ENCODE measurements around the gene VKORC1.
"Not testable (repeated sequence)": the region's sequence is repeated elsewhere in the genome, so short reads cannot be mapped to it uniquely, and the experiment has no call there.

The VKORC1 gene

DNA sequence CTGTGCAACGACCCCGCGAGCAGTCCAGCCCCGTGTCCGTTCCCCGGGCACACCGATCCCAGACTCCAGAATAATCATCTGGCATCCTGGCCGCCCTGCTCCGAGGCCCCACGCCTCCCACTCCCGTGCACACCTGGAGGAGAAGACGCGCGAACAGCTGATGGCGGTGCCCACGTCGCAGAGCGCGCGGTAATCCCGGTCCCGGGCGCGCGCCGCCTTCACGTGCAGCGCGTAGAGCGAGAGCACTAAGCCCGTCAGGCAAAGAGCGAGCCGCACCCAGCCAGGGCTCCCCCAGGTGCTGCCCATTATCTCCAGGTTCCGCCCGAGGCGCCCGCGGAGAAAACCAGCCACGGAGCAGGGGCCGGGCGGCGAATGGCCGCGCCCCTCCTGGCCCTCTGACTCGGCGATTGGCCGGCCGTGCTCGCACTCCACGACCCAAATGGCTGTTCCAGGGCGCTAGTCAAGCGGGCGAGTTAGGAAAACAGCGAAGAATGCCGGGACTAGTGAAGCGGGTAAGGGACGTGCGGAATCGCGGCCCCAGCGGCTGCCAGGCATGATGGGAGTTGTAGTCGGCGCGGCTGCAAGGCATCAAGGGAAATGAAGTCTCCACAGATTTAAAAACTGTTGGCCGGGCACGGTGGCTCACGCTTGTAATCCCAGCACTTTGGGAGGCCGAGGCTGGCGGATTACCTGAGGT is at the start of gene VKORC1:
Gene VKORC1 (minus strand): TSS at position 374 of the 697 bp plus-strand sequence. CDS start 68 bp downstream, at position 306.
- DNase-seq: peak; percentile 99

DNA sequence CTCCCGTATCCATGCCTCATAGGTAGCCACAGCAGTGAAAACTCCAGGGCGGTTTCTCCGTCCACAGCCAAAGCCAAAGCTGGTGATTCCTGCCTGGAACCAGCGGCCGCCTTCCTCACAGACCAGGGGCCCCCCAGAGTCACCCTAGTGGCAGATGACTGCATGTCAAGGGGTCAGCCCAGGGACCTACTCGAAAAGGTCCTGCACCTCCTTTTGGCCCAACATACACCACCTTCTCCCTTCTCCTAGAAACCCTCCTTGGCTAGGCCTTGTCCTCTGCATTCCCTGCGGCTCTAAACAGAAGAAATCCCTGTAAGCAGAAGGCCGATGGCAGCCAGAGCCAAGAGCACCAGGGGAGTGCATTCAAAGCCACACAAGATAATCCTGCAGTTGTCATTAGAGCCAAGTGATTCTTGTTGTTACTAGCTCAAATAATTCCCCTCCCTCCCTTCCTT is 49.1 kb upstream of the VKORC1 start:
- DNase-seq: no peak

DNA sequence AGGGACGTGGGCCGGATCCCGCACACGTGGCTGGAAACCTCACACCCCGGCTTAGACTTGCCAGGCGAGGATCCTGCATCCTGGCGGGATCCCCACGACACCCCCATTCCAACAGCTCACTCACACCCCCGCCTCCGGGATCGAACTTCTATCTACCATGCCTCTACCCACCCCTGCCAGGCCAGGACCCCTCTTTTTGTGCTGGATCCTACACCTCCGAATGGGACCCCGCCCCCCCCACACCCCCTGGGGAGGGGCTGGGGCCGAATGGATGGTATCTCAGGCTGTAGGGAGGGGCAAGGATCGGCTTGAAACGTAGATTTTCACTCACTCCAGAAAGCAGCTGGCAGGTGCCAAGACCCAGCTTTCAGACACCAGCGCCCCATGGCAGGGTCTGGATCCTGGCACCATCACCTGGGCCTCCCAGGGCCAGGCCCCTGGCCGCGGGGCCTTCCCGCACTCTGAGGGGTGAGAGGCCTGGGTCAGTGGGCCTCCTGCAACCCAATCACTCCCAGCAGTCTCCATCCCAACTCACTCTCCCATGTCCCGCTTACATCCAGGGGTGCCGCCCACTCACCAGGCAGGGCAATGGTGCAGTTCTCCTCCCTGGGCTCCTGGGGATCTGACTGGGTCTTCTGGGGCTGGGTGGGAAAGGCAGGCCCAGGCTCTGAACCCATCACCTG is 48.6 kb upstream of the VKORC1 start:
- no peak for DNase-seq

DNA sequence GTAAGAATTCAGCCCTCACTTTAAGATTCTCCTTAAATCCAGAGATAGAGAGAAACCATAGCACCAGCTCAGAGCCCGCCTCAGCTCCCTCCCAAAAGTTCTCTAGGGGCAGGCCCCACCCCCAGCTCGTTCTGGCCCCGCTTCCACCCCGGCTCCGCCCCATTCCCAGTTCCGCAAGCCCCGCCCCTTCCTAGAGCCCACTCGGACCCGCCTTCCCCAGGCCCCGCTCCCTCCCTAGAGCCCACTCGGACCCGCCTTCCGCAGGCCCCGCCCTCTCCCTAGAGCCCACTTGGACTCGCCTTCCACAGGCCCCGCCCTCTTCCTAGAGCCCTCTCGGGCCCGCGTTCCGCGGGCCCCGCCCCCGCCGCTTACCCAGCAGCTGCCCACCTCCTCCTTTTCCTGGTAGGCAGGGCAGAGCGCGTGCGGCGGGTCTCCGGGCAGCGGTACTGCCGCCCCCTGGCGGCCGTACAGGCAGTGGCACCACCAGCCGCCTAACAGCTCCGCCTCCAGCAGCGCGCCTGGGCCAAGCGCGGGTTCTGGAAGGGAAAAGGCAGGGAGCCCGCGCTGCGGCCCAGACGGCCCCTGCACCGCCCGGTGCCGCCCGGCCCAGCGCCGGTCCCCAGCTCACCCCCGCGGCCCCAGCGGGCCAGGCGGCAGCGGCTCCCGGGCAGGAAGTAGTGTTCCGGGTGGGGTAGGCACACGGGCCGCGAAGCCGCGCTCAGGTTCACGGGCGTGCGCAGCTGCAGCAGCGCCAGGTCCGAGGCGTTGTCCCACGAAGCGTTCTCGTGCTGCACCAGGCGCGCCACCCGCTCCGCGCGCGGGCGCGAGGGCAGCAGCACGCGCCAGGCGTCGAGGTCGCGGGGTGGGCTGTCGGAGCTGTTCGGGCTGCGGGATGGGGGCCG is 47.8 kb upstream of the VKORC1 start:
- DNase-seq: peak; percentile 100

DNA sequence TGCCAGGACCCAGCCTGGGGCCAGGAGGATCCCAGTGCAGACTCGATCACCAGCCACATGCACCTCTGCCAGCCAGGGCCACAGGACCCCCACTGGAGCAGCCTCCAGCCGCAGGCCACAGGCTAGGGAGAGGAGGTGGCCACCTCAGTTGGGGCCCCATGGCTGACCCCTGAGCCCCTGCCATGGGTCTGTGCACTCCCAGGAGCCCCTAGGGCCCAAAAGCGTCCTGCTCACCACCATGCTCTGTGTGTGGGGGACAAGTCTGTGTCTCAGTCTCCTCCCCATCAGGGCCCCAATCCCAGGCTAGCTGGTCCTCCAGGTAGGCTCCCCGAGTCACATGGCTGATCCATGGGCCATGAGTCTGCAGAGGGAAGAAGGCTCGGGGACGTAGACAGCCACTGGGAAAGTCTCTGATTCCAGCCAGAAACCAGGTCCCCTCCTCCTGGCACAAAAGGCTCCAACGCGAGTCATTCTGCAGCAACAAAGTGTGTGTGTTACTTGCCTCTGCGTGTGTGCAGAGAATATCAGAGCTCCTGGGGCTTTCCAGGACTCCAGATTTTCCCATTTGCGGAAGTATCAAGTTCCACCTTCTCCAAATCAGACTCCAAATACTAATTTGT is 47.0 kb upstream of the VKORC1 start:
- DNase-seq: peak; percentile 58

DNA sequence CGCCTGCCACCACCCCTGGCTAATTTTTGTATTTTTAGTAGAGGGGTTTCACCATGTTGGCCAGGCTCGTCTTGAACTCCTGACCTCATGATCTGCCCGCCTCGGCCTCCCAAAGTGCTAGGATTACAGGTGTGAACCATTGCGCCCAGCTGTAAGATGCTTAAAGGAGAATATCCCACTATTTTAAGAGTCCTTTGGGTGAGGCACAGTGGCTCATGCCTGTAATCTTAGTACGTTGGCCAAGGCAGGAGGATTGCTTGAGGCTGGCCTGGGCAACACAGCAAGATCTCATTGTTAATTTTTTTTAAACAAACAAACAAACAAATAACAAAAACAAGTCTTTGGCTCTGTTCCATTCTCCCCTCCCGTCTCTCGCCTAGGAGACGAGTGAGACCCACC is 46.5 kb upstream of the VKORC1 start:
- DNase-seq: not testable (repeated sequence)

DNA sequence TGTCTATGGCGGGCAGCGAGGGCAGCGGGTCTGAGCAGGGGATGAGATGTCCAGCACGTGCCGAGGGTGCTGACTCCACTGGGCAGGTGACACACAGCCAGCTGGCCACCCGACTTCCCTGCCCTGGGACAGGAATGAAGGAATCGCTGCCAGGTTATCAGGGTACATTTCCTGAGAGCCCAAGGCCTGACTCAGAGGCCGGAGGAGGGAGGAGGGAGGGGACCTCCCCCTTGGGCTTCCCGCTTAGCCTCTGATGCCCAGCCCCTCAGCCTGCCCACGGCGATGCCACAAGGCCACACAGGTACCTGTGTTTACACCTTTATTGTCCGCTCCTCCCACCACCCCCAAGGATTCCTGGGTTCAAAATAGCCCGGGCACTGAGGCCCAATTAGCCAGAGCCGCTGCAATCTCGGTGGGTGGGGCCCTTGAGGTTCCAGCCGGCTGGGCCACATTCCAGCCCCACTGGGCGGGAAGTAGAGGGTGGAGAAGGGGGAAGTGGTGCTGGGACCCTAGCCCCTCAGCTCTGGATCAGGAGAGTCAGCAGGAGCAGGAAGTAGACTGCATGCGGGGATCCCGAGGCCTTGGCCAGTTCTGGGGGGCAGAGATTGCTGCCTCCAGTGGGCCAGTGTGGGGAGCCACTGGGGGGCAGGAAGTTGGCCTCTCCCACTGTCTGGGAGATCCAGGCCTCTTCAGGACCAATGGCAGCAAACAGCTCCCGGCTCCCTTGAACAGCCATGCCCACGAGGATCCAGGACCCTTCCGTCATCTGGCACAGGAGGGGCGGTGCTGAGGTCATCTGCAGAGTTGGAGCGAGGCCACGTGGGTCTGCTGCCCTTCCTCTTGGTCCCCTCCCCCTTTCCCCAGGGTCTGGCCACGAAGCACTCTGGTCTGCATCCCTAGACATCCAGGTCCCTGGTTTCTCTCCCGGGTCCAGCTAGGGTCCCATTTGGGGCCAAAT is 44.3 kb upstream of the VKORC1 start:
- DNase-seq: no peak

DNA sequence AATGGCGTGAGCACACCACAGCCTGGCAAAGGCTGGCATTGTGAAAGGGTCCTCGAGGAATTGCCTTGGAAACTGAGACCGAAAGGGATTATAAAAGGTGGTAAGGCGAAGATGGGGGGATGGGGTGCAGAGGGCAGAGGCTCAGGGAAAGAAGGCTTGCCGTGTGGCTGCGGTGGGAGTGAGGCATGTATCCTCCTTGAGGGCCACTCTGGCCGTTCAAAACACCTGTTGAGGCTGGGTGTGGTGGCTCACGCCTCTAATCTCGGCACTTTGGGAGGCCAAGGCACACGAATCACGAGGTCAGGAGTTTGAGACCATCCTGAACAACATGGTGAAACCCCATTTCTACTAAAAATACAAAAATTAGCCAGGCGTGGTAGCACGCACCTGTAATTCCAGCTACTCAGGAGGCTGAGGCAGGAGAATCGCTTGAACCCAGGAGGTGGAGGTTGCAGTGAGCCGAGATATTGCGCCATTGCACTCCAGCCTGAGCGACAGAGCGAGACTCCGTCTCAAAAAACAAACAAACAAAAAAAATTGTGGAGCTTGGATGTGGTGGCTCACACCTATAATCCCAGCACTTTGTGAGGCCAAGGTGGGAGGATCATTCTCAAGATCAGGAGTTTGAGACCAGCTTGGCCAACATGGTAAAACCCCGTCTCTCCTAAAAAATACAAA is 42.4 kb upstream of the VKORC1 start:
- DNase-seq: not testable (repeated sequence)

DNA sequence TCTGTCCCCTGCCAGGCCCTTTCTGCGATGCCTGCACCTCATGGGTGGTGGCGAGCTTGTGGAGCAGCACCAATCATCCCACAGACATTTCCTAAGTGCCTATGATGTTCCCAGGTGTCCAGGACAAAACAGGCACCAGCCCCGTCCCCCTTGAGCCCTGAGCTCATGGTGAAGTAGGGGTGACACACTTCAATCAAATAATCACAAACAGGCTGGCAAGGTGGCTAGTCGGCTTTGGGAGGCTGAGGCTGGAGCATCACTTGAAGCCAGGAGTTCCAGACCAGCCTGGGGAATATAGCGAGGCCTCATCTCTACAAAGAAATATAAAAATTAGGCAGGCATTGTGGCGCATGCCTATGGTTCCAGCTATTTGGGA is 41.7 kb upstream of the VKORC1 start:
- no peak for DNase-seq

DNA sequence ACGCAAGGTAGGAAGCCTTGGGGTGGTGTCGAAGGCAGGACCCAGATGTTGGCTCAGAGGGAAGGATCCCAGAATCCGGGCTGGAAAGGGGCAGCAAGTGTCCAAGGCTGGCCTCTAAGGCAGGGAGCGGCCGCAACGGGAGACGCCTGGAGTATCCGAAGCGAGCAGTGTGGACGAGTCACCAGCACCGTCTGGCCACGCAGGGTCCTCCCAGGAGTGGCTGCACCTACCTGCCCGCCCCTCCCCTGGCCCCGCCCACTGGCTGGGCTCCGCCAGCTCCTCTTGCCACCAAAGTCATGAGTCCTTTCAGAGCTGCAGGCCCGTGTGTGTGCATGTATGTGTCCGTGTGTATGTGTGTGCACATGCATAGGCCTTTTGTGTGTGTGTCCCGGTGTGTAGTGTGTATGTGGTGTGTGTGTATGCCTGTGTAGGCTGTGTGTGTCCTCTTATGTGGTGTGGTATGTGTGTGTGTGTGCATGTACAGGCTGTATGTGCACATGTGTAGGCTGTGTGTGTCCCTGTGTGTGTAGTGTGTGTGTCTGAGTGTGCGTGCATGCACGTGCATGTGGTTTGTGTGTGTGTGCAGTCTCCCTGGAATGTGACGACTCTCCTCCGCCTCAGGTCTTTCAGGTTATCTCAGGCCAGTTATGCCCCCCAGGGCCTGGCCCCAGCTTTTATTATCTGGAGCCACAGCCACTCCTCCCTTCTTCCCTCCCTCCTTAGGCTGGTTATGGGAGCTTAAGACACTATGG is 41.1 kb upstream of the VKORC1 start, which contains the start of gene PRSS8:
Gene PRSS8 (minus strand): TSS at position 193 of the 752 bp plus-strand sequence. CDS start 229 bp downstream, outside the sequence.
- DNase-seq: peak; percentile 32

DNA sequence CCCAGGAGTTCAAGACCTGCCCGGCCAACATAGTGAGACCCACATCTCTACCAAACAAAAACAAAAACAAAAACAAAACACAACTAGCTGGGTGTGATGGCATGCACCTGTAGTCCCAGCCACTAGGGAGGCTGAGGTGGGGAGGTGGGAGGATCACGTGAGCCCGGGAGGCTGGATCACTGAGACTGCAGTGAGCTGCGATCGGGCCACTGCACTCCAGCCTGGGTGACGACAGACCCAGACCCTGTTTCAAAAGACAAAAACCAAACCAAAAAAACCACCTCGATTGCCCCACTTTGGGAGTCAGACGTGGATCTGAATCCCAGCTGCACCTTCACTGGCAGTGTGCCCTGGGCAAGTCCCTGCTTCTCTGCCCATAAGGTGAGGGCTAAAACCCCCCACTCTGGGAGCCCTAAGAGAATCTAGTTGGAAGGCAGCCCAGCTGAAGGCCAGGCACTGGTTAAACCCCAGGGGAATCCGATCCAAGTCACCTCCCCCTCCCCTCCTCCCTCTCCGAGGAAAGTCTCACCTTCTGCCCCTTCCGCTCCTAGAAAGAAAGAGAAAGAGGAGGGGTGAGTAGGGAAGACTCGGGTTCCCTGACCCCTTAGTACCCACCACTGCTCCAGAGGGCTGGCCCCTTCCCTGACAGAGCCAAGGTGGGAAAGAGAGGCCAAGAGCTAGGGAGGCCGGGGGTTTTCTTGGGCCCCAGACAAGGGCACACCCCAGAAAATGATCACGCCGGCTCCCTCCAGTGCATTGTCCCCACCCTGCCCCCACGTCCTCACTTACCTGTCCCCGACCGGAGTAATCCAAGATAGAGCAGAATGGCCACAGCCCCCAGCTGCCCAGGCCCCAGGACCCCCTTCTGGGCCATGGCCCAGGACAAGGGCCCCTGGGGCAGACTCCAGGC is 40.3 kb upstream of the VKORC1 start:
- no peak for DNase-seq

DNA sequence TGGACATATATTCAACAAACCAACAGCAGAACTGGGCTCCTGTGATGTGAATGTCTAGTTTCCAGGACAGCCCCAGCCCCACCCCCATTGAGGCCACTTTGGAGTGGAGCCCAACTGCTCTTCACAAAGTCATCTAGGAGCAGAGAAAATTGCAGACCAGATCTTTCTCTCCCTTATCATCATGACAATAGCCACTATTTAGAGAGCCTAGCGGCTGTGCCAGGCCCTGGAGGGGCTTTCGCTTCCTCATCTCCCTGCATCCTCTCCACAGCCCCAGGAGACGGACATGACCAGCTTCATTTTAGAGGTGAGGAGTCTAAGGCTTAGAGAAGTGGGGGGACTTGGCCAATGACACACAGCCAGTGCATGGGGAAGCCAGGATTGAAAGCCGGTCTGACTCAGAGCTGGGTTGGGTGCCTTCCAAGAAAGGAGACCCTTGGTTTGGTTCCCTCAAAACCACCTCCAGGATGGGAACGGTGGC is 39.5 kb upstream of the VKORC1 start:
- no peak for DNase-seq

DNA sequence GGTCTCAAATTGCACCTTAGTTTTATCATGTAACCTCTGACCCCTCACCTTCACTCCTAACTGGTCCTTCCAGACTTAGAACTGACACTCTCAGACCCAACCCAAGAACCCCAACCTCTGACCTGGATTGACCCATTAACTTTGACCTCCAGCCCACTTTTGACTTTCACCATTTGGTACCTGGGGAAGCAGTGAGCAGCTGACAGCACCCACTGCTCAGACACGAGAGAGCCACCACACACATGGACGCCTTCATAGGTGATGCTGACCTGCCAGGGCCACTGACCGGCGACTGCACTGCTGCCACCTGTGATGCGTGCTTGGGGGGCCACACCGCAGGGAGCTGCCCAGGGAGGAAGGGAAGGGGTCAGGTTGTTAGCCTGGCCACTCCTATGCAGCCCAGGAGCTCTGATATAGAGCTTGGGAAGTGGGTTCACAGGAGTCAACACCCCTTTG is 38.5 kb upstream of the VKORC1 start:
- DNase-seq: no peak

DNA sequence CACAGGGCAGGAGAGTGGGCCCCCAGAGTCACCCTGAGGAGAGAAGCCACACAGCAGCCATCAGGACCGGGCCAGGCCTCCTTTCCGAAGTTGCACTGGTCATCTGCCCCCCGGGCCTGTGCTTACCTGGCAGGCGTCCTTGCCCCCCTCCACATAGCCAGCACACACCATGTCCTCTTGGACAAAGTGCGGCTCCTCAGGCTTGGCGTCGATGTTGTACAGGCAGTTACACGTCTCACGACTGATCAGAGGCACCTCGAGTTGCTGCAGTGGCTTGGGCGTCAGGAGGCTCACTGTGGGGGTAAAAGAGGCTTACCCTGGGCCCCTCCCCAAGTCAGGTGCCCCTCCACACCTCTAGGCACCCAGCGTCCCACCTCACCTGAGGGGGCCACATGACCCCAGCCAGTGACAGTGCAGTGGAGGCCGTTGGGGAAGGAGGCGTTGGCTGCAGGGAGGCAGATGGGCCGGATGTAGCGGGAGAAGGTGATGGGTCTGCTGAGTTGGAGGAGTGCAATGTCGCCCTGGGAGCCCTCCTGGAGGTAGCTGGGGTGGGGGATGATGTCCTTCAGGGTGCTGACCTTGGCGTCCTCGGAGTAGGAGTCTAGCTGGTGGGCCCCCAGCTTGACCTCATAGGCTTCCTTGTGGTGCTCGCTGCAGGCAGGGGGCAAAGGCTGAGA is 37.8 kb upstream of the VKORC1 start:
- no peak for DNase-seq

DNA sequence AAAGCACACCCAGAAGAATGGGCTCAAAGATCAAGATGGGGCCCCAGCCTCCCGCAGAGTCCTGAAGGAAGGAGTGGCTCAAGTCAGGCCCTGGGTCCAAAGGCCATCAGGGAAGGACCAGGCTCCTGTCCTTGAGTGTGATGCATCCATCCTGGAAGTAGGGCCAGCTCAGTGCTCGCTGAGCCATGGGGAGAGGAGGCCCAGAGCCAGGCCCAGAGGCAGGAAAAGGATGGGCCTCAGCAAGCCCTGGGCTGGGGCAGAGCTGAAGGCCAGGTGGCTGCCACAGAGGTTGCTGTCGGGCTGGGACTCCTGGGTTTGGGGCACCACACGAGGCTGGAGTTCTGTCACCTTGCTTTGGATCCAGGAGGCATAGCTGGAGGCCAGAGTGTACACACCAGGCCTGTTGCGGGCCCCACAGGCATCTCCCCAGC is 37.3 kb upstream of the VKORC1 start:
- DNase-seq: no peak

DNA sequence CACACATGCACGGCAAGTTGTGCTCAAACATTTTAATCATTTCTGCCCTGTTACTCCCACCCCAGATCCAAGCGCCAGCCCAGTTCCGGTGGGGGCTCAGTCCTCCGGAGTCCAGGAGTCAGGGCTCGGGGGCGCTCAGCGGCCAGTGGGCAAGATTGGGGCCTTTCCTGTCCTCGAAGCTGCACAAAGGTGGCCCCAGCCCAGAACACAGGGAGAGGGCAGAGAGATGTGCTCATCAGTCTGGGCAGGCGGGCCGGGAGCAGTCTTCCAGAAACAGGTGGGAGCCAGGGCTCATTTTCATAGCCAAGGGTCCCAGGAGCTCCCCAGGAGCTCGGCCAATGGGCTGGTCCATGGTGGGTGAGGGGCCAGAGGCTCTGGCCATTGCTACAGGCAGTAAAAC is 36.8 kb upstream of the VKORC1 start:
- DNase-seq: no peak

DNA sequence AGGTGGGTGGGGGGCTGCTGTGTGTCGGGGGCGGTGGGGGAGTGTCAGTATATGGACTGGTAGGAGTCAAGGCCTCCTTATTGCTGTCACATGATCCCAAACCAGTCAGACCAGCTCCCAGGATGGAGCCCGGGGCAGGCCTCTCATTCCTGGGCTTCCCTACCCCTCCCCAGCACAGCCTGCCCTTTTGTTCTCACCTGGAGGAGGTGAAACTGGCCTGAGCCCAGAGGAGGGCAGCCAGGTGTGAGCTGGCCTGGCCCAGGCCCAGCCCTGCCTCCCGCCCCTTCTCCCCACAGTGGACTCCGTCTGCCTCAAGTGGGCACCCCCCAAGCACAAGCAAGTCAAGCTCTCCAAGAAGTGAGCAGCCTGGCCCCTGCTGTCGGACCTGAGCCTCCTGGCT is 36.3 kb upstream of the VKORC1 start:
- DNase-seq: no peak

DNA sequence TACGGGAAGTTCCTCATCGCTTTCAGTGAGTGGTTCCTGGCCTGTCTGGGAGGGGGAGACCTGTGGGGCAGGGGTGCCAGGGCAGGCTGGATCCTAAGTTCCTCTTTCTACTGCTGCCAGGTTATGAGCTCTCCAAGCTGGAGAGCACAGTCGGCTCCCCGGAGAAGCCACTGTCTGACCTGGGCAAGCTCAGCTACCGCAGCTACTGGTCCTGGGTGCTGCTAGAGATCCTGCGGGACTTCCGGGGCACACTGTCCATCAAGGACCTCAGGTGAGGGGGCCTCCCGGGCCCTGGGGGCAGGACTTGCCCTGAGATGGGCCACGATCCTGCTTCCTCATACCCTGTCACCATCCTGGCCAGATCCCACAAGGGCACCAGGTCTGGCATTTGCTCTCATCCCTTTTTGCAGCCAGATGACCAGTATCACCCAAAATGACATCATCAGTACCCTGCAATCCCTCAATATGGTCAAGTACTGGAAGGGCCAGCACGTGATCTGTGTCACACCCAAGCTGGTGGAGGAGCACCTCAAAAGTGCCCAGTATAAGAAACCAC is 35.8 kb upstream of the VKORC1 start:
- no peak for DNase-seq

Measured in NCI-H146 (cell line).